ENCODE data around the gene NHSL1.

GRCh38 chr6:138493413-138493812, 5.9 kb downstream of the NHSL1 start:
- no peak for TF ChIP-seq POLR2AphosphoS5 (IDR thresholded peaks at IDR 0.05)
- TF ChIP-seq CTCF (IDR thresholded peaks at IDR 0.05): no peak
- TF ChIP-seq POLR2A (IDR thresholded peaks at IDR 0.05): no peak

Measured in sigmoid colon (tissue), 4 donors.